RWPE1 (cell line): ENCODE measurements around the gene COMMD9.

Experiments
- CTCF ChIA-PET: fragments of 350-600 bp; sonication (Branson Sonifier 250); formaldehyde crosslinking; extraction: SDS; loops from one replicate; lab custom pipeline; 2021; lab: Yijun Ruan, JAX
- POLR2A ChIA-PET: fragments of 400-600 bp; formaldehyde crosslinking; extraction: SDS; loops from one replicate; lab custom pipeline; 2020; ENCODE audit warnings: antibody characterized with exemption; ENCODE audit not compliant: low non-redundant PET; lab: Yijun Ruan, JAX
- DNase-seq: peaks from one replicate; pipeline ENCODE4 v3.0.0; 2012; ENCODE audit warnings: low spot score
- H3K27ac ChIP-seq: fragments of 450-650 bp; 2 replicates; pipeline ENCODE4 v1.5.1; 2017
- TF ChIP-seq, protein P1 (sequence below): fragments of 450-650 bp; conservative IDR thresholded peaks from 2 replicates; pipeline ENCODE4 v1.5.1; 2017; ENCODE audit warnings: low read depth, mild to moderate bottlenecking

The COMMD9 gene

DNA sequence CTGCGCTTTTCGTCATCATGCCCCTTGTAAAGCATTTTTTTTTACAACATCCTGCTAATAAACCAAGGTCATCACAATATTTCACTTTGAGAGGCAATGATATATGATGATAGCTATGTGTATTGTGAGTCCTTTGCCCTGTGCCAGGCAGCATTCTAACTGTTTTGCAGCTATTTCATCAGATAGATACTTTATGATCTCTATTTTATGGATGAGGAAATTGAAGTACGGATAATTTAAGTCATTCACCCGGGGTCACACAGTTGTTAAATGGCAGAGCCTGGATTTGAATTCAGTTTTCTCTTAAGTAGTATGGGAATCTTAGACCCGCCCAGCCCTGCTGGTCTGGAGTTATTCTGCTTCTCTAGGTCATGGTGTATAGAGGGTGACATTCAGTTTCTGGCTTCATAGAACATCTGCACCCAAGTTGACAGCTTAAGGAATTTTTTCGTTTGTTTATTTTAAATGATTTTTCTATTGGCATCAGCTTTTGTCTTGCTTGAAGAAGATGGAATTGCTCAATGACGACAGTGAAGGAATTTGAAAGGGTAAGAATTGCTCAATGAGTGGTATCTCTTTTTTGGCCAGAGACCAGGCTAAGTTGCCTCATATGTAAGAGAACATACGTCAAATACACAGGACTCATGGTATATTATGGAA lies 7.8 kb upstream of the COMMD9 start:
- POLR2A ChIA-PET, result no interaction called here
- no peak for DNase-seq
- TF ChIP-seq, protein P1, sequence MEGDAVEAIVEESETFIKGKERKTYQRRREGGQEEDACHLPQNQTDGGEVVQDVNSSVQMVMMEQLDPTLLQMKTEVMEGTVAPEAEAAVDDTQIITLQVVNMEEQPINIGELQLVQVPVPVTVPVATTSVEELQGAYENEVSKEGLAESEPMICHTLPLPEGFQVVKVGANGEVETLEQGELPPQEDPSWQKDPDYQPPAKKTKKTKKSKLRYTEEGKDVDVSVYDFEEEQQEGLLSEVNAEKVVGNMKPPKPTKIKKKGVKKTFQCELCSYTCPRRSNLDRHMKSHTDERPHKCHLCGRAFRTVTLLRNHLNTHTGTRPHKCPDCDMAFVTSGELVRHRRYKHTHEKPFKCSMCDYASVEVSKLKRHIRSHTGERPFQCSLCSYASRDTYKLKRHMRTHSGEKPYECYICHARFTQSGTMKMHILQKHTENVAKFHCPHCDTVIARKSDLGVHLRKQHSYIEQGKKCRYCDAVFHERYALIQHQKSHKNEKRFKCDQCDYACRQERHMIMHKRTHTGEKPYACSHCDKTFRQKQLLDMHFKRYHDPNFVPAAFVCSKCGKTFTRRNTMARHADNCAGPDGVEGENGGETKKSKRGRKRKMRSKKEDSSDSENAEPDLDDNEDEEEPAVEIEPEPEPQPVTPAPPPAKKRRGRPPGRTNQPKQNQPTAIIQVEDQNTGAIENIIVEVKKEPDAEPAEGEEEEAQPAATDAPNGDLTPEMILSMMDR, result no peak
- no peak overlapping the region for H3K27ac ChIP-seq
- CTCF ChIA-PET, result no interaction called here

DNA sequence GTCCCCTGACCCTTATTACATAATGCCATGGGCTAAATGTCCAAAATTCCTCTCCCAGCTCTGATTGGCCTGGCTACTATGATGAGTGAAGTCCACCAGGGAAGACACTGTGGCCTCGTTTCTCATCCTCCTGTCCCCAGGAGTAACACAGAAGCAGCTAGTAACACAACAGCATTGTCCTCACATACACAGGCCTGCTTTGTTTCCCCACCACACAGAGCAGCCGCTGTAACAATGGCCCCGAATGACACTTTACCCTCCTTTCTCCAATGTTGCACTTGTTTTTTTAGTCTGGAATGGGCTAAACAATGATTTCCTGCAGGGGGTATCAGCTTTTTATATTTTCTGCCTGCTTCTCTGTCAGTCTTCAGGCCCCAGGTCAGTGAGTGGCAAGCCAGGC lies 6.7 kb upstream of the COMMD9 start, which contains the start of gene PRR5L:
PRR5L (plus strand) TSS at position 363 of the 400 bp plus-strand sequence. CDS start 104,834 bp downstream, outside the sequence.
- no peak for DNase-seq
- H3K27ac ChIP-seq, result no peak within 1 kb of the TSS
- CTCF ChIA-PET, result interaction anchor here (0.6 to 1.3 kb wide), 4 partner anchors 64 to 311 kb away, joined by 3 to 5 read pairs (median 4); no protein-coding TSS in a partner anchor
- POLR2A ChIA-PET, result no interaction called here
- TF ChIP-seq, protein P1, result no peak

DNA sequence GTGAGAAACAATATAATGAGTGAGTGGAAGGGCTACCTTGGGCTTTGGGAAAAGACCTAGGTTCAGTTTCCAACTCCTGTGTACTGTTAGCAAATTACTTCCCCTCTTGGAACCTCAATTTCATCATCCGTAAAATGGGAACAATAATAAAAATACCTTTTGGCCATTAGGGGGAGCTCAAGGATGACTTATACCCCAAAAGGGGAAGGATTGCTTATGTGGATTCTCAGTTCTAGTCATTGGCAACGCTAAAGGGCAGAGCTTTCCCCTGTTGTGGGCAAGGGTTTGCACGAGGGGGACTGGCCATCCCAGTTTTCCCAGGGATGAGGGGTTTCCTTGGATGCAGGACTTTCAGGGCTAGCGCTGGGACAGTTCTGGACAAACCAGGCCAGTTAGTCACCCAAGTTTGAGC lies 3.1 kb upstream of the COMMD9 start:
- TF ChIP-seq, protein P1, result no peak
- POLR2A ChIA-PET, result no interaction called here
- CTCF ChIA-PET, result interaction anchor here (0.7 to 2.4 kb wide), 4 partner anchors 176 to 201 kb away, joined by 3 to 30 read pairs (median 4); no protein-coding TSS in a partner anchor
- H3K27ac ChIP-seq, result no peak overlapping the region
- DNase-seq, result peak; percentile 41

DNA sequence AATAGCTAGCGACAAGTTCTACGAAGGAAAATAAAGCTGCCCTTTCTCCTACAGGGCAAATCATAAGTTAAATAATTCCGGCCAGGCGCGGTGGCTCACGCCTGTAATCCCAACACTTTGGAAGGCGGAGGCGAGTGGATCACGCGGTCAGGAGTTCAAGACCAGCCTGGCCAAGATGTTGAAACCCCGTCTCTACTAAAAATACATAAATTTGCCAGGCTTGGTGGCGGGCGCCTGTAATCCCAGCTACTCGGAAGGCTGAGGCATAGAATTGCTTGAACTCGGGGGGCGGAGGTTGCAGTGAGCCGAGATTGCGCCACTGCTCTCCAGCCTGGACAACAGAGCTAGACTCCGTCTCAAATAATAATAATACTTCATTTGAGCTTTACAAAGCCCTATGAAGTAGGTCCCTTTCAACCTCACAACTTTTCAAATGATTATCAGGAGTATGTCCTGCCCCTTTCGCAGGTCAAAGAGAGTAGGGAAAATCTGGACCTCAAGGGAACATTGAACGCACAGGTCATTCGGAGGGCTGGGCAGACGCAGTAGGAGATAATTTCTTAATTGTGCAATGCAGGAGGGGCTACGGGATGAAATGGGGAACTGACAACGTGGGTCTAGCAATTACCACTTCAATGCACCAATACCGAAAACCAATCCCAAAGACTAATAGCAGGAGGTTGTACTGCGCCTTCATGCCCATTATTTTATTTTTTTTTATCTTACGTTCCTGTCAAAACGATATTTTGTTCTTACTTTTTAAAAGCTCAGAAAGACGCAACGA lies 590 bp downstream of the COMMD9 start:
- no peak for DNase-seq
- ChIA-PET CTCF (no interaction called here), POLR2A (interaction anchor here (0.7 kb wide), 1 partner anchor 16 kb away, joined by 3 read pairs; no protein-coding TSS in a partner anchor)
- TF ChIP-seq, protein P1, result no peak
- H3K27ac ChIP-seq, result no peak overlapping the region

DNA sequence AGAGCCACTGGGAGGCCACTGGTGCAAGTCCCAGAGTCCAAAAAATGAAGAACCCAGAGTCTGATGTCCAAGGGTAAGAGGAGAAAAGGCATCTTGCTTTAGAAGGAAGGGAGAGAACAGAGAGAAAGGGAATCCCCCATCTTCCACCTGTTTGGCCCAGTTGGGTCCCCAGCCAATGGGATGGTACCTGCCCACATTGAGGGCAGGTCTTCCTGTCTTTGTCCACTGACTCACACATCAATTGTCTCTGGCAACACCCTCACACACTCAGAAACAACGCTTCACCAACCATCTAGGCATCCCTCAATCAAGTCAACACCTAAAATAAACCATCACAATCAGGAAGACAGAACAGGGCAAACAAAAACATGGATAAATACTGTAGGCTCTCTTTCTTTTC lies 6.3 kb downstream of the COMMD9 start:
- no peak for DNase-seq
- TF ChIP-seq, protein P1, result no peak
- H3K27ac ChIP-seq, result no peak overlapping the region
- CTCF ChIA-PET, result no interaction called here
- POLR2A ChIA-PET, result no interaction called here

DNA sequence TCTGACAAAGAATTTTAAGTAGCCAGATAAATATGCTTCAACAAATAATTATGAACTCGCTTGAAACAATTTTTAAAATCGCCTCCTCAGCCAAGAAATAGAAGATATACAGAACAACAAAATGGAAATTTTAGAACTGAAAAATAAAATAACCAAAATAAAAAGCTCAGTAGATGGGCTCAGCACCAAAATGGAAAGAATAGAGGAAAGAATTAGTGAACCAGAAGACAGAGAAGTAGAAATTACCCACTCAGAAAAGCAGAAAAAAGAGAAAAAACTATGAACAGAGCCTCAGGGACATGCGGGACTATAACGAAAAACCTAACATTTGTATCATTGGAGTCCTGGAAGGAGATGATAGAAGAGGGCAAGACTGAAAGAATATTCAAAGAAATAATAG lies 7.4 kb downstream of the COMMD9 start:
- POLR2A ChIA-PET, result no interaction called here
- CTCF ChIA-PET, result no interaction called here
- no peak for DNase-seq
- H3K27ac ChIP-seq, result no peak overlapping the region
- TF ChIP-seq, protein P1, result no peak
